GM12878 (cell line): Measurements from ENCODE around the gene SPSB3.

Source experiments
- ATF7 ChIP-seq: fragments of 450-650 bp; IDR thresholded peaks from 2 replicates; pipeline ENCODE4 v1.6.1; 2016; ENCODE audit warnings: low read depth, mild to moderate bottlenecking
- CHD4 ChIP-seq: fragments of 200-600 bp; sonication (generic); IDR thresholded peaks from 2 replicates; pipeline ENCODE4 v1.6.1; 2016; ENCODE audit warnings: mild to moderate bottlenecking
- EGR1 ChIP-seq, 2 experiments: IDR thresholded peaks; 1 replicate in 1 of 2; 2 replicates in 1 of 2; pipeline ENCODE4 v1.6.1; 2011 to 2012; ENCODE audit warnings: low read depth in 2 of 2, low read length in 2 of 2, borderline replicate concordance in 1 of 2, mild to moderate bottlenecking in 1 of 2, moderate library complexity in 1 of 2
- JUND ChIP-seq: IDR thresholded peaks from 2 replicates; pipeline ENCODE4 v1.6.1; 2012; ENCODE audit warnings: low read depth, mild to moderate bottlenecking, low read length, improper control_type of control experiment, moderate library complexity
- MEF2A ChIP-seq: IDR thresholded peaks from 2 replicates; pipeline ENCODE4 v1.6.1; 2011; ENCODE audit warnings: low read depth, mild to moderate bottlenecking, low read length, moderate library complexity; ENCODE audit not compliant: insufficient read depth
- MXI1 ChIP-seq: fragments of 150-350 bp; IDR thresholded peaks from 2 replicates; pipeline ENCODE4 v1.6.1; 2011; ENCODE audit warnings: low read depth, mild to moderate bottlenecking, inconsistent platforms, low read length, improper control_type of control experiment
- NR2F1 ChIP-seq: fragments of 450-650 bp; conservative IDR thresholded peaks from 2 replicates; pipeline ENCODE4 v1.6.1; 2017; ENCODE audit warnings: mild to moderate bottlenecking
- POLR2A ChIP-seq: IDR thresholded peaks from 2 replicates; pipeline ENCODE4 v1.6.1; 2011; ENCODE audit warnings: low read depth, mild to moderate bottlenecking, low read length
- SMC3 ChIP-seq: IDR thresholded peaks from 2 replicates; pipeline ENCODE4 v1.6.1; 2011; ENCODE audit warnings: low read length, improper control_type of control experiment, borderline replicate concordance
- SP1 ChIP-seq: IDR thresholded peaks from one replicate; pipeline ENCODE4 v1.6.1; 2011; ENCODE audit warnings: low read depth, low read length
- SREBF2 ChIP-seq: IDR thresholded peaks from 2 replicates; pipeline ENCODE4 v1.6.1; 2012; ENCODE audit warnings: mild to moderate bottlenecking, low read length
- TARDBP ChIP-seq: IDR thresholded peaks from 2 replicates; pipeline ENCODE4 v1.6.1; 2016; ENCODE audit warnings: borderline replicate concordance
- TCF12 ChIP-seq: IDR thresholded peaks from 2 replicates; pipeline ENCODE4 v1.6.1; 2011; ENCODE audit warnings: low read depth, mild to moderate bottlenecking, low read length
- TF ChIP-seq, protein P1 (sequence below), 3 experiments: IDR thresholded peaks in 2 of 3; conservative IDR thresholded peaks in 1 of 3; 2 replicates each; pipeline ENCODE4 v1.5.1; 2011; ENCODE audit warnings: low read depth in 3 of 3, low read length in 3 of 3, mild to moderate bottlenecking in 3 of 3, control low read depth in 2 of 3, moderate library complexity in 2 of 3, inconsistent platforms in 1 of 3, mixed read lengths in 1 of 3; ENCODE audit not compliant: control insufficient read depth in 2 of 3, insufficient read depth in 1 of 3; ENCODE audit errors: extremely low read depth in 1 of 3

DNA sequence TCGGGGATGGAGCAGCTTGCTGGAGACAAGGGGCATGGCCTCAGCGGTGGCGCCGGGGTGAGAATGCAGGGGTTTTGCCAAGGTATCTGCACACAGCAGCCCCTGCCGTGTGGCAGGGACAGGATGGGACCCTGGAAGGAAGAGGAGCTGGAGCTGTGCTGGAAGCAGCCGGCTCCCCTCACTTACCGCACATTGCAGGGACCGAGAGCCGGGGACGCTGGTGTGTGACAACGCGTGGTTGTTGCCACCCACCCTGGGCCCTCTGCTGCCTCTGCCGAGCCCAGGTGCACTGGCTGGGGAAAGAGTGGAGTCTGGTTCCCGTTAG lies 3.4 kb upstream of the SPSB3 start:
- TF ChIP-seq POLR2A (no peak), MEF2A (no peak), TCF12 (no peak), SREBF2 (no peak), TARDBP (no peak), EGR1 (IDR thresholded peaks at IDR 0.05; ENCODE audit: borderline replicate concordance in 1 of 2, low read depth in 2 of 2, low read length in 2 of 2) (no peak), NR2F1 (no peak), SP1 (no peak), ATF7 (no peak), MXI1 (no peak), JUND (no peak), SMC3 (no peak), CHD4 (no peak)
- TF ChIP-seq, protein P1, sequence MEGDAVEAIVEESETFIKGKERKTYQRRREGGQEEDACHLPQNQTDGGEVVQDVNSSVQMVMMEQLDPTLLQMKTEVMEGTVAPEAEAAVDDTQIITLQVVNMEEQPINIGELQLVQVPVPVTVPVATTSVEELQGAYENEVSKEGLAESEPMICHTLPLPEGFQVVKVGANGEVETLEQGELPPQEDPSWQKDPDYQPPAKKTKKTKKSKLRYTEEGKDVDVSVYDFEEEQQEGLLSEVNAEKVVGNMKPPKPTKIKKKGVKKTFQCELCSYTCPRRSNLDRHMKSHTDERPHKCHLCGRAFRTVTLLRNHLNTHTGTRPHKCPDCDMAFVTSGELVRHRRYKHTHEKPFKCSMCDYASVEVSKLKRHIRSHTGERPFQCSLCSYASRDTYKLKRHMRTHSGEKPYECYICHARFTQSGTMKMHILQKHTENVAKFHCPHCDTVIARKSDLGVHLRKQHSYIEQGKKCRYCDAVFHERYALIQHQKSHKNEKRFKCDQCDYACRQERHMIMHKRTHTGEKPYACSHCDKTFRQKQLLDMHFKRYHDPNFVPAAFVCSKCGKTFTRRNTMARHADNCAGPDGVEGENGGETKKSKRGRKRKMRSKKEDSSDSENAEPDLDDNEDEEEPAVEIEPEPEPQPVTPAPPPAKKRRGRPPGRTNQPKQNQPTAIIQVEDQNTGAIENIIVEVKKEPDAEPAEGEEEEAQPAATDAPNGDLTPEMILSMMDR (IDR thresholded peaks at IDR 0.05 in 2 of 3, conservative IDR thresholded peaks at IDR 0.05 in 1 of 3; ENCODE audit: control insufficient read depth in 2 of 3, extremely low read depth in 1 of 3, insufficient read depth in 1 of 3, low read depth in 3 of 3, low read length in 3 of 3), result no peak
